HEK293 (cell line): ENCODE results near the gene GDF9.

Experiments used
- CTCF ChIA-PET: fragments of 350-600 bp; formaldehyde crosslinking; extraction: SDS; loops from one replicate; lab custom pipeline; 2021; ENCODE audit warnings: antibody characterized with exemption; lab: Yijun Ruan, JAX
- POLR2A ChIA-PET: fragments of 300-600 bp; formaldehyde crosslinking; extraction: SDS; loops from one replicate; lab custom pipeline; 2020; ENCODE audit warnings: antibody characterized with exemption, inconsistent platforms; lab: Yijun Ruan, JAX
- H3K27ac ChIP-seq: fragments of 200-500 bp; sonication (Bioruptor generic); 2 replicates; pipeline ENCODE4 v1.5.1; 2014; ENCODE audit warnings: low read depth, low read length, control low read depth, inconsistent platforms; ENCODE audit errors: extremely low read depth
- H3K36me3 ChIP-seq, 2 experiments: fragments of 200-500 bp in 1 of 2; sonication (Bioruptor generic) in 1 of 2; 1 replicate in 1 of 2; 2 replicates in 1 of 2; pipeline ENCODE4 v1.5.1; 2014 to 2017; ENCODE audit warnings: inconsistent platforms in 2 of 2, low read length in 2 of 2; ENCODE audit not compliant: control insufficient read depth in 2 of 2, insufficient read depth in 1 of 2
- H3K4me1 ChIP-seq: fragments of 200-500 bp; sonication (Bioruptor generic); 2 replicates; pipeline ENCODE4 v1.5.1; 2014; ENCODE audit warnings: mild to moderate bottlenecking, low read length, inconsistent platforms; ENCODE audit not compliant: control insufficient read depth, insufficient read depth
- H3K4me3 ChIP-seq: 2 replicates; pipeline ENCODE4 v1.5.1; 2011; ENCODE audit warnings: low read depth, mild to moderate bottlenecking, control low read depth, low read length, moderate library complexity
- H3K9me3 ChIP-seq: fragments of 200-500 bp; sonication (Bioruptor generic); 2 replicates; pipeline ENCODE4 v1.5.1; 2014; ENCODE audit warnings: low read depth, low read length, inconsistent platforms; ENCODE audit not compliant: control insufficient read depth, insufficient read depth
- BCL11B ChIP-seq: fragments of 450-650 bp; formaldehyde crosslinking; IDR thresholded peaks from 2 replicates; pipeline ENCODE4 v1.5.1; 2016; ENCODE audit warnings: low read depth, missing biosample characterization, missing genetic modification characterization
- OSR2 ChIP-seq: fragments of 450-650 bp; formaldehyde crosslinking; IDR thresholded peaks from 2 replicates; pipeline ENCODE4 v1.5.1; 2016; ENCODE audit warnings: missing biosample characterization, missing genetic modification characterization
- OVOL3 ChIP-seq: fragments of 450-650 bp; formaldehyde crosslinking; IDR thresholded peaks from 2 replicates; pipeline ENCODE4 v1.5.1; 2016; ENCODE audit warnings: missing biosample characterization, missing genetic modification characterization
- REPIN1 ChIP-seq: fragments of 450-650 bp; formaldehyde crosslinking; IDR thresholded peaks from 2 replicates; pipeline ENCODE4 v1.5.1; 2017; ENCODE audit warnings: missing biosample characterization, missing genetic modification characterization, low read depth
- SCRT2 ChIP-seq: fragments of 450-650 bp; formaldehyde crosslinking; IDR thresholded peaks from 2 replicates; pipeline ENCODE4 v1.5.1; 2016; ENCODE audit warnings: missing biosample characterization, missing genetic modification characterization
- ZEB2 ChIP-seq: fragments of 450-650 bp; formaldehyde crosslinking; IDR thresholded peaks from 2 replicates; pipeline ENCODE4 v1.5.1; 2016; ENCODE audit warnings: missing biosample characterization, missing genetic modification characterization
- ZFP3 ChIP-seq: fragments of 450-650 bp; formaldehyde crosslinking; IDR thresholded peaks from 2 replicates; pipeline ENCODE4 v1.5.1; 2016; ENCODE audit warnings: low read depth, missing biosample characterization, missing genetic modification characterization
- ZFP37 ChIP-seq: fragments of 450-650 bp; formaldehyde crosslinking; IDR thresholded peaks from 2 replicates; pipeline ENCODE4 v1.5.1; 2016; ENCODE audit warnings: missing biosample characterization, missing genetic modification characterization
- ZNF146 ChIP-seq: fragments of 450-650 bp; formaldehyde crosslinking; IDR thresholded peaks from 2 replicates; pipeline ENCODE4 v1.5.1; 2016; ENCODE audit warnings: missing biosample characterization, missing genetic modification characterization
- ZNF19 ChIP-seq: fragments of 450-650 bp; formaldehyde crosslinking; IDR thresholded peaks from 2 replicates; pipeline ENCODE4; 2016; ENCODE audit warnings: missing biosample characterization, missing genetic modification characterization, low read depth
- ZNF23 ChIP-seq: fragments of 450-650 bp; formaldehyde crosslinking; IDR thresholded peaks from 2 replicates; pipeline ENCODE4 v1.5.1; 2016; ENCODE audit warnings: missing biosample characterization, missing genetic modification characterization, borderline replicate concordance
- ZNF555 ChIP-seq: fragments of 450-650 bp; formaldehyde crosslinking; conservative IDR thresholded peaks from 2 replicates; pipeline ENCODE4 v1.5.1; 2017; ENCODE audit warnings: missing biosample characterization, mild to moderate bottlenecking, missing genetic modification characterization, inconsistent platforms
- ZNF561 ChIP-seq: fragments of 450-650 bp; IDR thresholded peaks from 2 replicates; pipeline ENCODE4 v1.5.1; 2018; ENCODE audit warnings: missing biosample characterization, missing genetic modification characterization, borderline replicate concordance
- ZNF600 ChIP-seq: fragments of 450-650 bp; formaldehyde crosslinking; IDR thresholded peaks from 2 replicates; pipeline ENCODE4 v1.5.1; 2016; ENCODE audit warnings: missing biosample characterization, missing genetic modification characterization
- ZNF621 ChIP-seq: fragments of 450-650 bp; formaldehyde crosslinking; IDR thresholded peaks from 2 replicates; pipeline ENCODE4 v1.5.1; 2017; ENCODE audit warnings: missing biosample characterization, missing genetic modification characterization
- ZNF626 ChIP-seq: fragments of 450-650 bp; sonication (Bioruptor Pico); formaldehyde crosslinking; IDR thresholded peaks from 2 replicates; pipeline ENCODE4 v1.5.1; 2018; ENCODE audit warnings: missing biosample characterization, missing genetic modification characterization, inconsistent platforms
- ZNF768 ChIP-seq: fragments of 450-650 bp; formaldehyde crosslinking; IDR thresholded peaks from 2 replicates; pipeline ENCODE4 v1.5.1; 2018; ENCODE audit warnings: missing biosample characterization, mild to moderate bottlenecking, missing genetic modification characterization
- ZNF776 ChIP-seq: fragments of 450-650 bp; formaldehyde crosslinking; IDR thresholded peaks from 2 replicates; pipeline ENCODE4 v1.5.0; 2017; ENCODE audit warnings: missing biosample characterization, missing genetic modification characterization, borderline replicate concordance
- TF ChIP-seq, protein P1 (sequence below): fragments of 450-650 bp; formaldehyde crosslinking; conservative IDR thresholded peaks from 2 replicates; pipeline ENCODE4 v1.5.1; 2016; ENCODE audit warnings: low read depth, missing biosample characterization, missing genetic modification characterization
- TF ChIP-seq, protein P2 (sequence below): fragments of 450-650 bp; formaldehyde crosslinking; optimal IDR thresholded peaks from 2 replicates; pipeline ENCODE3; 2016; ENCODE audit warnings: missing biosample characterization, mild to moderate bottlenecking, missing genetic modification characterization
- TF ChIP-seq, protein P3 (sequence below): fragments of 450-650 bp; formaldehyde crosslinking; IDR thresholded peaks from 2 replicates; pipeline ENCODE4 v1.5.1; 2016; ENCODE audit warnings: missing biosample characterization, missing genetic modification characterization, borderline replicate concordance

GDF9 gene

DNA sequence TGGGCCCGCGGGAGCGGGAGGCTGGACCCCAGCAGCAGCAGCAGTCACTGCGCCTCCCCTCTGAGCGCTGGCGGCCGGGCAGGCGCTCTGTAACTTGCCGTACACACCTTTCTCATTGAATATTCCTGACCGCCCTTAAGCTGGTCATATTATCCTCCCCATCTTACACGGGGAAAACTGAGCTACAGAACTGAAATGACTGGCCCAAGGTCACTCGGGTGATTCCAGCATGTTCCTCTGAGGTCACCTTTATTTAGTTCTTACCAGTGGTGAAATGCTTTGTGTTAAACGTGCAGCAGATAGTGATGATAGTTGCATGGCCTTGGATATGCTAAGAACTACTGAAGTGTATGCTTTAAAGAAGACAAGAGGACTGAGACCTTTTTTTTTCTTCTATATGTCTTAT is 780 bp upstream of the GDF9 start (continued):
- TF ChIP-seq, protein P1, sequence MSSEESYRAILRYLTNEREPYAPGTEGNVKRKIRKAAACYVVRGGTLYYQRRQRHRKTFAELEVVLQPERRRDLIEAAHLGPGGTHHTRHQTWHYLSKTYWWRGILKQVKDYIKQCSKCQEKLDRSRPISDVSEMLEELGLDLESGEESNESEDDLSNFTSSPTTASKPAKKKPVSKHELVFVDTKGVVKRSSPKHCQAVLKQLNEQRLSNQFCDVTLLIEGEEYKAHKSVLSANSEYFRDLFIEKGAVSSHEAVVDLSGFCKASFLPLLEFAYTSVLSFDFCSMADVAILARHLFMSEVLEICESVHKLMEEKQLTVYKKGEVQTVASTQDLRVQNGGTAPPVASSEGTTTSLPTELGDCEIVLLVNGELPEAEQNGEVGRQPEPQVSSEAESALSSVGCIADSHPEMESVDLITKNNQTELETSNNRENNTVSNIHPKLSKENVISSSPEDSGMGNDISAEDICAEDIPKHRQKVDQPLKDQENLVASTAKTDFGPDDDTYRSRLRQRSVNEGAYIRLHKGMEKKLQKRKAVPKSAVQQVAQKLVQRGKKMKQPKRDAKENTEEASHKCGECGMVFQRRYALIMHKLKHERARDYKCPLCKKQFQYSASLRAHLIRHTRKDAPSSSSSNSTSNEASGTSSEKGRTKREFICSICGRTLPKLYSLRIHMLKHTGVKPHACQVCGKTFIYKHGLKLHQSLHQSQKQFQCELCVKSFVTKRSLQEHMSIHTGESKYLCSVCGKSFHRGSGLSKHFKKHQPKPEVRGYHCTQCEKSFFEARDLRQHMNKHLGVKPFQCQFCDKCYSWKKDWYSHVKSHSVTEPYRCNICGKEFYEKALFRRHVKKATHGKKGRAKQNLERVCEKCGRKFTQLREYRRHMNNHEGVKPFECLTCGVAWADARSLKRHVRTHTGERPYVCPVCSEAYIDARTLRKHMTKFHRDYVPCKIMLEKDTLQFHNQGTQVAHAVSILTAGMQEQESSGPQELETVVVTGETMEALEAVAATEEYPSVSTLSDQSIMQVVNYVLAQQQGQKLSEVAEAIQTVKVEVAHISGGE (tag by site-specific recombination) = no peak
- TF ChIP-seq ZFP37 (tag by site-specific recombination) = 0 out of 2 replicates have a peak, but pooled peaks have one; percentile 11
- no peak for TF ChIP-seq ZNF626
- peak; percentile 33; the same call in 1 of the 2 replicates for TF ChIP-seq ZNF600 (tag by site-specific recombination)
- TF ChIP-seq, protein P2, sequence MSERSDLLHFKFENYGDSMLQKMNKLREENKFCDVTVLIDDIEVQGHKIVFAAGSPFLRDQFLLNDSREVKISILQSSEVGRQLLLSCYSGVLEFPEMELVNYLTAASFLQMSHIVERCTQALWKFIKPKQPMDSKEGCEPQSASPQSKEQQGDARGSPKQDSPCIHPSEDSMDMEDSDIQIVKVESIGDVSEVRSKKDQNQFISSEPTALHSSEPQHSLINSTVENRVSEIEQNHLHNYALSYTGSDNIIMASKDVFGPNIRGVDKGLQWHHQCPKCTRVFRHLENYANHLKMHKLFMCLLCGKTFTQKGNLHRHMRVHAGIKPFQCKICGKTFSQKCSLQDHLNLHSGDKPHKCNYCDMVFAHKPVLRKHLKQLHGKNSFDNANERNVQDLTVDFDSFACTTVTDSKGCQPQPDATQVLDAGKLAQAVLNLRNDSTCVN (tag by site-specific recombination) = peak; percentile 16

DNA sequence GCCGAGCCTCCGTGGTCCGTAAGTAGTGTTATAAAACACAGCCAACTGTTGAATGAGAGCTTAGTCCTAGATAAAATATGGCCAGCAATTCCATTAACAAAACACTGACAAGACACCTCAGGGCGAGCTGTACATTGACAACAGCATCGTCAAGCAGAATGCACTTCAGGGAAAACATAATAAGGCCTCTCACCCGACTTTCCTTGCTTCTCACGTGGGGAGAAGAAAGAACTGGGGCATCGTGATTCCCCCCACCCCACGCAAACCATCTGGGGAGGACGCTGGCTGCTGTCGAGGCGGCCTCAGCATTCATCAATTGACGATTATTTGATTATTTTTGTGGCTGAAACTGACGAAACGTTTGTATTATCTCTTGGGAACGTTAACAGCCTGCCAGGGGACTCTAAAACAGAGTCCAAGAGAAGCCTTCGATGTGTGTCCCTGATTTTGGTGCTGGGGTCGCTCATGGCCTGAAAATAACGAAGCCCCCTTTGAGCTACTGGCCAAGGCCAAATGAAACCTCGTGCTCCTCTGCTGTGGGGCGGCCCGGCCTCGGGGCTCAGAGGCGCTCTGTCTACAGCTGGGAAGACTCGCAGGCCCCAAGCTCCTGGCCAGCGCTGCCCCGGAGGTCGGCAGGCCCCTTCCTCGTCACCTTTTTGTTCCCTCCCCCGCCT is 464 bp downstream of the GDF9 start:
- POLR2A ChIA-PET = interaction anchor here (0.8 to 2.2 kb wide), 10 partner anchors 11 to 572 kb away, joined by 3 to 12 read pairs (median 4); partner anchors contain the start of genes HSPA4 and KIF3A
- H3K4me1 ChIP-seq = peaks cover 6% of the 10 kb centered on the region; the same call in 1 of the 2 replicates
- 0 out of 2 replicates have a peak, but pooled peaks have one; percentile 6 for TF ChIP-seq ZNF146
- TF ChIP-seq ZNF768 (tag by site-specific recombination) = no peak
- 0 out of 2 replicates have a peak, but pooled peaks have one; percentile 75 for TF ChIP-seq BCL11B
- no peak for TF ChIP-seq ZEB2 (tag by site-specific recombination)
- TF ChIP-seq SCRT2 (tag by site-specific recombination) = peak; percentile 79
- no peak for TF ChIP-seq ZNF776 (tag by site-specific recombination)
- no peak for TF ChIP-seq ZNF19
- TF ChIP-seq REPIN1 (tag by site-specific recombination) = 0 out of 2 replicates have a peak, but pooled peaks have one; percentile 32
- no peak for TF ChIP-seq ZNF555 (tag by site-specific recombination)
- peak; percentile 40; the same call in 1 of the 2 replicates for TF ChIP-seq ZNF561 (tag by site-specific recombination)
- no peak for TF ChIP-seq OVOL3
- TF ChIP-seq OSR2 (tag by site-specific recombination) = no peak
- CTCF ChIA-PET = interaction anchor here (0.6 to 1.5 kb wide), 8 partner anchors 9 to 703 kb away, joined by 3 to 6 read pairs (median 4); no protein-coding TSS in a partner anchor
- peak overlapping the region; percentile 96 for H3K4me3 ChIP-seq
- peak overlapping the region; percentile 50 for H3K27ac ChIP-seq
- no peaks in the 10 kb centered on the region for H3K9me3 ChIP-seq
- H3K36me3 ChIP-seq = peaks cover 13 to 31% of the 10 kb centered on the region in 2 experiments; a peak in 2 of 3 replicates

DNA sequence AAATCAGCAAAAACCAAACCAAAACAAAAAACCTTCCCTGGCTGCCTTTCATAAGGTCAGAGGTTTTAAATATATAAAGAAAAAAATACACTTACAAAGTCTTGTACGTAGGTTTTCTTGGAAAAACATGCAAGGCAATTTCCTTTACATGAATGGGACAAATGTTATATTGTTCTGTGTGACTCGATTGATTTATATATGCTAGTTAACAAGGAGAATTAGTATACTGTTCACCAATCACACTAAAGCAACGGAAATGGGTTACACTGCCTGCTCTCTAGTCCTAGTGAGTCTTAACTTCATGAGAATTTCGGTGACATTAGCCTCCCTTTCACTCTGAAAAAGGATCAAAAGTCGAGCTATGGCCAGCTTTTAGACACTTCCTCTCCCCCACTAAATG is 5.5 kb downstream of the GDF9 start:
- ChIA-PET POLR2A (no interaction called here), CTCF (interaction anchor here (0.5 to 0.9 kb wide), 2 partner anchors 333 to 357 kb away, joined by 3 read pairs; no protein-coding TSS in a partner anchor)
- Histone ChIP-seq H3K36me3 (no peaks in the 10 kb centered on the region), H3K9me3 (no peaks in the 10 kb centered on the region), H3K4me3 (no peak overlapping the region), H3K27ac (no peak overlapping the region), H3K4me1 (0 out of 2 replicates have a peak, but pooled peaks cover 2% of the 10 kb centered on the region)
- TF ChIP-seq ZNF23 (no peak), ZFP3 (tag by site-specific recombination) (no peak), ZNF621 (tag by site-specific recombination) (no peak)
- TF ChIP-seq, protein P3, sequence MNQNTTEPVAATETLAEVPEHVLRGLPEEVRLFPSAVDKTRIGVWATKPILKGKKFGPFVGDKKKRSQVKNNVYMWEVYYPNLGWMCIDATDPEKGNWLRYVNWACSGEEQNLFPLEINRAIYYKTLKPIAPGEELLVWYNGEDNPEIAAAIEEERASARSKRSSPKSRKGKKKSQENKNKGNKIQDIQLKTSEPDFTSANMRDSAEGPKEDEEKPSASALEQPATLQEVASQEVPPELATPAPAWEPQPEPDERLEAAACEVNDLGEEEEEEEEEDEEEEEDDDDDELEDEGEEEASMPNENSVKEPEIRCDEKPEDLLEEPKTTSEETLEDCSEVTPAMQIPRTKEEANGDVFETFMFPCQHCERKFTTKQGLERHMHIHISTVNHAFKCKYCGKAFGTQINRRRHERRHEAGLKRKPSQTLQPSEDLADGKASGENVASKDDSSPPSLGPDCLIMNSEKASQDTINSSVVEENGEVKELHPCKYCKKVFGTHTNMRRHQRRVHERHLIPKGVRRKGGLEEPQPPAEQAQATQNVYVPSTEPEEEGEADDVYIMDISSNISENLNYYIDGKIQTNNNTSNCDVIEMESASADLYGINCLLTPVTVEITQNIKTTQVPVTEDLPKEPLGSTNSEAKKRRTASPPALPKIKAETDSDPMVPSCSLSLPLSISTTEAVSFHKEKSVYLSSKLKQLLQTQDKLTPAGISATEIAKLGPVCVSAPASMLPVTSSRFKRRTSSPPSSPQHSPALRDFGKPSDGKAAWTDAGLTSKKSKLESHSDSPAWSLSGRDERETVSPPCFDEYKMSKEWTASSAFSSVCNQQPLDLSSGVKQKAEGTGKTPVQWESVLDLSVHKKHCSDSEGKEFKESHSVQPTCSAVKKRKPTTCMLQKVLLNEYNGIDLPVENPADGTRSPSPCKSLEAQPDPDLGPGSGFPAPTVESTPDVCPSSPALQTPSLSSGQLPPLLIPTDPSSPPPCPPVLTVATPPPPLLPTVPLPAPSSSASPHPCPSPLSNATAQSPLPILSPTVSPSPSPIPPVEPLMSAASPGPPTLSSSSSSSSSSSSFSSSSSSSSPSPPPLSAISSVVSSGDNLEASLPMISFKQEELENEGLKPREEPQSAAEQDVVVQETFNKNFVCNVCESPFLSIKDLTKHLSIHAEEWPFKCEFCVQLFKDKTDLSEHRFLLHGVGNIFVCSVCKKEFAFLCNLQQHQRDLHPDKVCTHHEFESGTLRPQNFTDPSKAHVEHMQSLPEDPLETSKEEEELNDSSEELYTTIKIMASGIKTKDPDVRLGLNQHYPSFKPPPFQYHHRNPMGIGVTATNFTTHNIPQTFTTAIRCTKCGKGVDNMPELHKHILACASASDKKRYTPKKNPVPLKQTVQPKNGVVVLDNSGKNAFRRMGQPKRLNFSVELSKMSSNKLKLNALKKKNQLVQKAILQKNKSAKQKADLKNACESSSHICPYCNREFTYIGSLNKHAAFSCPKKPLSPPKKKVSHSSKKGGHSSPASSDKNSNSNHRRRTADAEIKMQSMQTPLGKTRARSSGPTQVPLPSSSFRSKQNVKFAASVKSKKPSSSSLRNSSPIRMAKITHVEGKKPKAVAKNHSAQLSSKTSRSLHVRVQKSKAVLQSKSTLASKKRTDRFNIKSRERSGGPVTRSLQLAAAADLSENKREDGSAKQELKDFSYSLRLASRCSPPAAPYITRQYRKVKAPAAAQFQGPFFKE = no peak
